Skeletal muscle cell (primary cell): ENCODE measurements around the gene C1orf167.

Source experiments
- DNase-seq: peaks from one replicate; pipeline ENCODE4 v3.0.0-alpha.2; 2010; ENCODE audit warnings: low read depth
- H3K4me3 ChIP-seq: 2 replicates; pipeline ENCODE4 v1.5.1; 2011; ENCODE audit warnings: low read depth, mild to moderate bottlenecking, control low read depth, low read length, moderate library complexity

The C1orf167 gene

DNA sequence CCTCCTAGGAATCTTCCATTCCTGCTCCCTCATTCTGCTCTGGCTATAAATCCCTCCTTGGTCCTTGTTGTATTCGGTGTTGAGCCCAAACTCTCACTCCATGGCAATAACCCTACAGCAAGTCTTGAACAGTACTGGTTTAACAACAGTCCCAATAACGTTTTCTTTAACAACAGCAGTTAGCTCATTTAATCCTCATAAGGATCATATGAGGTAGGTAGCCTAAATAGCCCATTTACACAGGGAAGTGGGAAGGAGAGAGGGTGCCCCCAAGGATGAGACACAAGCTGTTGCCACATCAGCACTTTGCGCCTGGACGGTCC is 26.5 kb upstream of the C1orf167 start:
- H3K4me3 ChIP-seq, result peak overlapping the region; percentile 97
- DNase-seq, result no peak

GRCh38 chr1:11735854-11736745 is 25.9 kb upstream of the C1orf167 start, which contains the start of gene AGTRAP:
Gene AGTRAP (plus strand): TSS chr1:11736136. CDS start chr1:11736209, 73 bp downstream.
- peak within 1 kb of the TSS; percentile 97 for H3K4me3 ChIP-seq
- peak; percentile 61 for DNase-seq

DNA sequence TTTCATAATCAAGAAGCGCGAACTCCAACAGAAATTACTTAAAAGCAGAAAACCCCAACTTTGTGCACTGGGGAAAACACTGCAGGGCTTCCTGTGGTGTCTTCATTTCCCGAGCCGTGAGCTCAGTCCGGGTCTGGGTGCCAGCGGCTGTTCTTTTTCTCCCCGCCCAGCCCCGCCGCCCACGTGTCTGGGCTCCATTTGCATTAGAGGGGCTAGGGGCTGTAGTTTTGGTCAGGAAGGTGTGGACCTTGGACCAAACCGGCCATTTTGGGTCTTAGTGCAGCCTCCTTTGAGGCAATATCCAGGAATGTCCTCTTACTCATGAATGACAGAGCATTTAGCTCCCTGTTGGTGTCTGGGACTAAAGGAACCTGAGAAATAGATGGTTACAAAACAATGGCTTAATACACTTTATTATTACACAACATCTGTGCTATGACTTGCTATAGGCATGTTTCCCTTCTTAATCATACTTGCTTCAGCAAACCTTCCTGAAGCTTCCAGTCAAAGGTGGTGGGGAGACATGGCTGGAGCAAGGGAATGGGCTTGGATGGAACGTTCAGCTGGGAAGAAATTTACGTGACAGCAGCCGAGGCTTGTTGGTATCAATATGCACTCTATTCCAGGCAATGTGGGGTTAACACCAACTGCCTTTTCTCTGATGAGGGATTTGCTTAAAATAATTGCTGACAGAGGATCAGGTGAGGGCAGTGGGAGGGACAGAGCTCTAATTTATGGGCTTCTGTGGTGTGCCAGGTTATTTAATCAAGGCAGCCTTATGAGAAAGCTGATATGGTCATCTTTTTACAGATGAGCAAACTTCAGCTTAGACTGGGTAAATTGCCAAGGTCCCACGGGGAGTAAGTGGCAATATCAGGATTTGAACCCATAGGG is 25.0 kb upstream of the C1orf167 start:
- H3K4me3 ChIP-seq, result peak overlapping the region; percentile 97
- peak; percentile 67 for DNase-seq

DNA sequence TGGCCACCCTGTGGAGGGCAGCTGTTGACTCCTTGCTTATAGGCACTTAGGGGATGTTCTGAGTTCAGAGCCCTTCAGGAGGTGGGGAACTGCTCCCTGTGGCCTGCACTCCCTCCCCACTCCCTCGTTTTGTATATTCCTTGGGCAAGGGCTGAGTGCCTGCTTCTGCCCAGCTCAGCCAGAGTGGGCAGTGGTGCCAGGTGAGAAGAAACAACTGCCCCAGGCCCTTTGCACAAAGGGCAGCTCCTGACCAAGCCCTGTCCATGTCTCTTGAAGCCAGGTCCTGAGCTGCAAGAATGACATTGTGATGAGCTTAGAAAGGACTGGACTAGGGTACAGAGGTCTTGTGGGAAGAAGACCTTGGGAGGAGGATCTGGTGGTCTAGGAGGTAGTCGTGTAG is 23.9 kb upstream of the C1orf167 start:
- H3K4me3 ChIP-seq, result no peak overlapping the region
- no peak for DNase-seq

GRCh38 chr1:11738783-11739182 is 23.2 kb upstream of the C1orf167 start:
- H3K4me3 ChIP-seq, result no peak overlapping the region
- DNase-seq, result no peak

- H3K4me3 ChIP-seq, result no peak overlapping the region
These were observed 21.5 kb upstream of the C1orf167 start for GRCh38 chr1:11740258-11741192.

DNA sequence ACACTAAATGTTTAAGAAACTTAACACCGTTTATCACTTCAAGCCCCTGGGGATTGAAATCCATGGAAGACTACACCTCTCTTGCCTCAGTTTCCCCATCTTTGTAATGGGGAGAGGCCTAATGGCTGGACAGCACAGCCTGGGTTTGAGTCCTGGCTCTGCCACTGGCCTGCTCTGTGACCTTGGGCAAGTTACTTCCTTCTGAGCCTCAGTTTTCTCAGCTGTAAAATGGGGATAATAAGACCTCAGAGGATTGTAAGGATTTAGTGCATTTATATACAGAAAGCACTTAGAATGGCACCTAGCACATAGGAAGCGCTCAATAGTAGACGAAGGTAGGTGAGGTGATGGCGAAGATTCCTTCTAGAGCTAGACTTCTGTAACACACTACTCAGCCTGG is 20.5 kb upstream of the C1orf167 start:
- H3K4me3 ChIP-seq, result no peak overlapping the region
- no peak for DNase-seq

More at GRCh38 chr1:11740258-11741192, 21.5 kb upstream of the C1orf167 start:
- no peak for DNase-seq

DNA sequence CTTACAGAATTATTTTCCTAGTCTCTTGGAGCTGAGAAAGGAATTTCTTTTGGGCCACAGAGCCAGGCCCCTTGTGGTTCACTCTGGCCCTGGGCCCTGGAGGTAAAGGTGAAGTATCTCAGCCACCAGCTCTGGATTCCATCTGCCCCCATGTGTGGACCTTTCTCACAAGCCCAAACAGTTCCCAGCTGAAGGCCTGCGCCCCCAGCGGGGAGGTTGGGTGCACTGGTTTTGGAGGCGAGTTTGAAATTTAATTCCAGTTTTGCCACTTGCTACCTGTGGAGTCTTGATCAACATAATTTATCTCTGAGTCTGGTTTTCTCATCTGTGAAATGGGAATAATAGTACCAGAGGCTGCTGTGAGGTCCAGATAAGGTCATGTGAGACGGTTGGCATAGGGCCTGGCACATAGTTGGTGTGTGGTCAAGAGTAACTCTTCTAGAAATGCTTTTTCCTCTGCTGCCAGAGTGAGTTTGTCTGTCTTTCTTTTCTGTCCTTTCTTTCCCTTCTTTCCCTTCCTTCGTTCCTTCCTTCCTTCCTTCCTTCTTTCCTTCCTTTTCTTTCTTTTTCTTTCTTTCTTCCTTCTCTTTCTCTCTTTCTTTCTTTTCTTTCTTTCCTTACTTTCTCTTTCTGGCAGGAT is 20.0 kb upstream of the C1orf167 start:
- DNase-seq, result no peak

DNA sequence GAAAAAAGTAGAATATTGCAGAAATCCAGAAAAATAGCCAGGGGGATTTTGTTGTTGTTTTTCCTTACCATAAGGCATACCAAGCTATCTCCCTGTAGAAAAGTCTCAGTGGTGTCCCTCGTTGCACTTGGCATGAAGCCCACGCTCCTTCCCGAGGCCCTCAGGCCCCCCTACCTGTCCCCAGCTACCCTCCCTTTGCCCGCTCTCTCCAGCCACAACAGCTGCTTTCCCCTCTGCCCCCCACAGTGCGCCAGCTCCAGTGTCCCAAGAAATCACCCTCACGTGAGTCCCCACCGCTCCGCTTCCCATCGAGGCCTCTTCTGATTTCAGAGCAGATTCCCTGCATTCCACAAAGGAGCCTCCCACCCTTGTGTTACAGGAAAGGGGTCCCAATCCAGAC is 17.7 kb upstream of the C1orf167 start:
- no peak for DNase-seq
- no peak overlapping the region for H3K4me3 ChIP-seq

More for the DNA sequence above, 20.0 kb upstream of the C1orf167 start:
- H3K4me3 ChIP-seq, result no peak overlapping the region

DNA sequence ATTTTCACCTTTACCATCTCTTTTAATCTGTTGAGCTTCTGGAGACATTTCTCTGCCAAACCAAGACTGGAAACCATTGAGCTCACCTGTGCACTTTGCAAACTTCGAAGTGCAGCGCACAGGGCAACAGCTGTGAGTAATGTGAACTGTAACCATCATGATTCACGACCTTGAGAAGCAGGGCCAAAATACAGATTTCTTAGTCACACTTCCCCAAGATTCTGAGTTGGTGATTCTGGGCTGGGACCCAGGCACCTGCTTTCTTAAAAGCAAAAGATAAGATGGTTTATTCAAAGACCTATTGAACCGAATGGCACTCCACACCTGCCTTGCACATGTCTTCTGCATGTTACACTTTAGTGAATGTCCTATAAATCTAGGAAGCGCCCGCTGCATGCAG is 15.9 kb upstream of the C1orf167 start:
- no peak for DNase-seq
- no peak overlapping the region for H3K4me3 ChIP-seq

DNA sequence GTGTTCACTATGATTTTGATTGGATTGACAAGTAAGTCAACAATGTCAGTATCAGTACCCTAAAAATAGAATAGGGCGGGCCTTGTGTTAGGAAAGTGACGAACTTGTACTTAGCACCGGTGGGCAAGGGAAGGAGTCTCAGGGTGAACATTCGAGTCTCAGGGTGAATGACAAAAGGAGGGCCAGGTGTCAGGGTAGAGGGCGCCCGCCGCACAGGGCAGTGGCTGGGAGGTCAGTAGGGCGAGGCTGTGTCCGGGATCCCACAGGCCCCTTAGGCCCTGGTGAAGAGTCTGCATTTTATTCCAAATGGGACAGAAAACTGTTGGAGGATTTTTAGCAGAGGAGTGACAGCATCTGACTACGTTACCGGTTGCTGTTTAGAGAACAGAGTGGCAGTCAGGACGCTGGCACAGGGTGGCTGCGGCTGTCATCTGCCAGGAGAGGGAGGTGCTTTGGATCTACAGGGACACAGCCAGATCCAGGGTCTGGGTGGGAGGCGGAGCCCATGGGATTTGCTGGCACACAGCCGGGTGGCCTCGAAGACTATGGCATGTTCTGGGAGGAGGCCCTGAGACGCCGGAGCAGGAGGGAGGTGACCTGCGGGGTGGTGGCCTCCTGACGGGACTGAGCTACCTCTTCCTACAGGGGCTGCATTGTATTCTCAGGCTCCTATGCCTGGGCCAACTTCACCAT is 15.1 kb upstream of the C1orf167 start:
- H3K4me3 ChIP-seq, result no peak overlapping the region
- no peak for DNase-seq

DNA sequence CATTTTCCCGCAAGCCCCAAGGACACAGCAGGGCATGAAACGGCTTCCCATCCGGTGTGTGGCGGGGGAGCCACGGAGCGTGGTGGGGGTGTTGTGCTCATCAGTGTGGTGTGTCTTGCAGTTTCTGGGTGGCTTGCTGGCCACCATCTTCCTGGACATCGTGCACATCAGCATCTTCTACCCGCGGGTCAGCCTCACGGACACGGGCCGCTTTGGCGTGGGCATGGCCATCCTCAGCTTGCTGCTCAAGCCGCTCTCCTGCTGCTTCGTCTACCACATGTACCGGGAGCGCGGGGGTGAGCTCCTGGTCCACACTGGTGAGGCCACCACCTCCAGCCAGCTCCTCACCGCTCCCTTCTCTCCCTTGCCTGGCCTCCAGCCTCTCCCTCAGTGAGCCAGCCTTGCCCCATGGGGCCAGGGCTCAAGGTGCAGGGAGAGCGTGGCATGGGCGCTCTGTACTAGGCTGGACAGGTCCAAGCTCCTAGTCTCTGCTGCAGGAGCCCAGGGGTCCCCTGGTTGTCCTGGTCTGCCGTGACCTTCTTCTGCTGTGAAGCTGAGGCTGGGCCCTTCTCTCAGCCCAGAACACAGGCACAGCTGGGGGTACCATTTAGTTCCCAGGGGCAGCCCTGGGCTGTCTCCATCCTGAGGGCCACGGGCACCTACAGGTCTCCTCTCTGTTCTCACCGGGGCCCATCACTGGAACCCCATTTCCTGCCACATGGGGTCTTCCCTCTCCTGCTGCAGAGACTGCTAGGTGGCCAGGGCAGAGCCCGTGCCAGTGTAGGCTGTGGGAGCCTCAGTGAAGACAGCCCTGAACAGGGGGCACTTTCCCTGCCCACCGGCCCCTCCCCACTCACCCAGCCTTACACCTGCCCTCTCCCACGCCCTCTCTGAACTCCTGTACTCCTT is 13.4 kb upstream of the C1orf167 start:
- no peak for DNase-seq
- H3K4me3 ChIP-seq, result no peak overlapping the region

DNA sequence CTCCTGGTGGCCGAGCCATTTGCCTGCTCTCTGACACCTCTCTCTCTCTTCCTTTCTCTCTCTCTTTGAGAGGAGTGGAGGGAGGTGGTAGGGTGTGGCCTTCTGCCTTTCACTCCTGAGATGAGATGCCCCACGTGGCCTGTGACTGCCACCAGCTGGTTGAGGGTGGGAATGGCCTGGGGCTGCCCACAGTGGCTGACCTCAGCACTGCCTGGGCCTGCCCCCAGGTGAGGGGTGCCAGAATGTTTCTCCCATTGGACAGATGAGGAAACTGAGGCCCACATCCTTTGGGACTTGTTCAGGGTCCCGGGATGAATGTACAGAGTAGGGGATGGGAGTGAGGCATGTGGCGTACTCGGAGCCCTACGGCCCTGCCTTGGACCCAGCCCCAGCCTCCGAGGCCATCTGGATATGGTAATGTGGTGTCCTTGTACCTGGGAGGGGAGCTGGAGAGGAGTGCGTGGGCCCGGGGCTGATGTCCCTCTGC is 12.7 kb upstream of the C1orf167 start:
- H3K4me3 ChIP-seq, result no peak overlapping the region
- DNase-seq, result no peak

DNA sequence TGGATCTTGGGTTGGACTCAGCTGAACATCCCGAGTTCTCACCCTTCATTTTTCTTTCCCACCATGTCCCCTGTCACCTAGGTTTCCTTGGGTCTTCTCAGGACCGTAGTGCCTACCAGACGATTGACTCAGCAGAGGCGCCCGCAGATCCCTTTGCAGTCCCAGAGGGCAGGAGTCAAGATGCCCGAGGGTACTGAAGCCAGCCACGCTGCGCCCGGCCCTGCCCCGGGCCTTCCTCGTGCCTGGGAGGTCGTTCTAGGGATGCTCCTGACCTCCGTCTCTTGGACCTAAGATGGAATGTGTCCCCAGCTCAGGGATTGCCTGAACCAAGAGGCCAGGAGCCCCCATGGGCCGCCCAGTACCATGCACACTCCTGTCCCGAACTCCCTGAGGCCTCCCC is 12.0 kb upstream of the C1orf167 start:
- H3K4me3 ChIP-seq, result no peak overlapping the region
- no peak for DNase-seq

GRCh38 chr1:11751087-11751486 is 10.9 kb upstream of the C1orf167 start:
- no peak overlapping the region for H3K4me3 ChIP-seq

GRCh38 chr1:11752359-11753088 is 9.5 kb upstream of the C1orf167 start:
- no peak for DNase-seq

More at GRCh38 chr1:11751087-11751486, 10.9 kb upstream of the C1orf167 start:
- no peak for DNase-seq

More at GRCh38 chr1:11752359-11753088, 9.5 kb upstream of the C1orf167 start:
- H3K4me3 ChIP-seq, result no peak overlapping the region
